WTC11 (cell line): ENCODE measurements around the gene TBC1D24. TPM values are rescaled to one million over a fixed set of nuclear protein-coding genes. Genes with fewer than 3 reads are reported as not detected.

Experiments
- ATAC-seq: fragments of 200-7000 bp; cut with Tn5 transposase; 2 replicates; pipeline ENCODE4 v1.10.0; 2021; ENCODE audit warnings: mild to moderate bottlenecking, moderate library complexity
- CTCF ChIA-PET: fragments of 300-600 bp; sonication (Branson Sonifier 250); formaldehyde crosslinking; loops from one replicate; lab custom pipeline; 2021; ENCODE audit warnings: antibody characterized with exemption; lab: Charles Lee
- POLR2A ChIA-PET: fragments of 350-600 bp; sonication (Branson Sonifier 250); formaldehyde crosslinking; loops from one replicate; lab custom pipeline; 2021; ENCODE audit warnings: antibody characterized with exemption; lab: Charles Lee
- DNase-seq: peaks from one replicate; pipeline ENCODE4 v3.0.0; 2021; ENCODE audit warnings: low spot score
- H3K27ac Mint-ChIP-seq: 2 replicates; pipeline ENCODE4 v1.8.0; 2021; ENCODE audit warnings: mixed read lengths
- H3K27me3 Mint-ChIP-seq: 2 replicates; pipeline ENCODE4 v1.8.0; 2021; ENCODE audit warnings: low read depth, mild to moderate bottlenecking, moderate library complexity, mixed read lengths
- H3K36me3 Mint-ChIP-seq: 2 replicates; pipeline ENCODE4 v1.8.0; 2021; ENCODE audit warnings: mixed read lengths
- H3K4me1 Mint-ChIP-seq: 2 replicates; pipeline ENCODE4 v1.8.0; 2022; ENCODE audit warnings: mixed read lengths
- H3K4me3 Mint-ChIP-seq: 2 replicates; pipeline ENCODE4 v1.8.0; 2021; ENCODE audit warnings: mild to moderate bottlenecking, moderate library complexity, mixed read lengths
- H3K9me3 Mint-ChIP-seq: 2 replicates; pipeline ENCODE4 v1.8.0; 2021; ENCODE audit warnings: mixed read lengths
- CREM ChIP-seq: sonication (generic); formaldehyde crosslinking; IDR thresholded peaks from 2 replicates; pipeline ENCODE4 v1.8.1; 2022; ENCODE audit warnings: mild to moderate bottlenecking, missing genetic modification reagents, moderate library complexity
- HMGA2 ChIP-seq: fragments of 250-450 bp; sonication (Bioruptor Pico); IDR thresholded peaks from 2 replicates; pipeline ENCODE4 v1.4.0; 2021; ENCODE audit warnings: mild to moderate bottlenecking, moderate library complexity
- HMGXB4 ChIP-seq: sonication (generic); formaldehyde crosslinking; IDR thresholded peaks from 2 replicates; pipeline ENCODE4 v1.8.1; 2023; ENCODE audit warnings: mild to moderate bottlenecking, moderate library complexity, missing genetic modification reagents
- NR1H2 ChIP-seq: sonication (generic); formaldehyde crosslinking; IDR thresholded peaks from 2 replicates; pipeline ENCODE4 v1.9.0; 2021; ENCODE audit warnings: mild to moderate bottlenecking, moderate library complexity, missing genetic modification reagents
- OVOL2 ChIP-seq: fragments of 250-450 bp; sonication (Bioruptor Pico); IDR thresholded peaks from 2 replicates; pipeline ENCODE4 v1.9.0; 2021; ENCODE audit warnings: mild to moderate bottlenecking, borderline replicate concordance
- TP53 ChIP-seq: sonication (generic); formaldehyde crosslinking; IDR thresholded peaks from 2 replicates; pipeline ENCODE4 v1.8.1; 2023; ENCODE audit warnings: mild to moderate bottlenecking, missing genetic modification reagents
- ZMAT4 ChIP-seq: fragments of 250-450 bp; sonication (Bioruptor Pico); IDR thresholded peaks from 2 replicates; pipeline ENCODE4 v1.9.0; 2021; ENCODE audit warnings: mild to moderate bottlenecking
- ZNF232 ChIP-seq: sonication (generic); formaldehyde crosslinking; IDR thresholded peaks from 2 replicates; pipeline ENCODE4 v1.8.0; 2022; ENCODE audit warnings: mild to moderate bottlenecking, missing genetic modification reagents
- ZNF396 ChIP-seq: fragments of 250-450 bp; sonication (Bioruptor Pico); IDR thresholded peaks from 2 replicates; pipeline ENCODE4 v1.8.0; 2021; ENCODE audit warnings: mild to moderate bottlenecking, moderate library complexity, borderline replicate concordance
- total RNA-seq: library from RNA; stranded (reverse); gene quantifications from 3 replicates; pipeline ENCODE4 v1.2.3, GENCODE V29; 2021
- TF ChIP-seq, protein P1 (sequence below): fragments of 250-450 bp; sonication (Bioruptor Pico); conservative IDR thresholded peaks from 2 replicates; pipeline ENCODE4 v1.9.0; 2021; ENCODE audit warnings: mild to moderate bottlenecking
- TF ChIP-seq, protein P2 (sequence below): sonication (generic); formaldehyde crosslinking; IDR thresholded peaks from 2 replicates; pipeline ENCODE4 v1.8.1; 2023; ENCODE audit warnings: mild to moderate bottlenecking, missing genetic modification reagents, borderline replicate concordance
- TF ChIP-seq, protein P3 (sequence below): sonication (generic); formaldehyde crosslinking; IDR thresholded peaks from 2 replicates; pipeline ENCODE4 v1.8.0; 2022; ENCODE audit warnings: mild to moderate bottlenecking, missing genetic modification reagents
- TF ChIP-seq, protein P4 (sequence below): sonication (generic); formaldehyde crosslinking; IDR thresholded peaks from 2 replicates; pipeline ENCODE4 v1.8.1; 2022; ENCODE audit warnings: low read depth, missing genetic modification reagents, borderline replicate concordance

The TBC1D24 gene
- total RNA-seq, 1 experiment from 2014 or later = 21.0 TPM

GRCh38 chr16:2487903-2488531, 13.1 kb downstream of the TBC1D24 start:
- no peak for DNase-seq

GRCh38 chr16:2489581-2489980, 14.7 kb downstream of the TBC1D24 start:
- H3K27ac Mint-ChIP-seq = peak overlapping the region; percentile 60; the same call in 1 of the 2 replicates
- DNase-seq = no peak
- H3K27me3 Mint-ChIP-seq = no peaks in the 10 kb centered on the region
- H3K9me3 Mint-ChIP-seq = no peaks in the 10 kb centered on the region
- no peak overlapping the region for H3K4me3 Mint-ChIP-seq
- ChIA-PET CTCF (interaction anchor here (2.1 kb wide), 1 partner anchor 12 kb away, joined by 12 read pairs; no protein-coding TSS in a partner anchor), POLR2A (no interaction called here)
- ATAC-seq = no peak
- H3K4me1 Mint-ChIP-seq = 0 out of 2 replicates have a peak, but pooled peaks cover 4% of the 10 kb centered on the region
- no peaks in the 10 kb centered on the region for H3K36me3 Mint-ChIP-seq
- TF ChIP-seq ZMAT4 (CRISPR knock-in tag) (no peak), TP53 (CRISPR knock-in tag) (no peak), HMGA2 (no peak), ZNF396 (CRISPR knock-in tag) (no peak)
- TF ChIP-seq, protein P1, sequence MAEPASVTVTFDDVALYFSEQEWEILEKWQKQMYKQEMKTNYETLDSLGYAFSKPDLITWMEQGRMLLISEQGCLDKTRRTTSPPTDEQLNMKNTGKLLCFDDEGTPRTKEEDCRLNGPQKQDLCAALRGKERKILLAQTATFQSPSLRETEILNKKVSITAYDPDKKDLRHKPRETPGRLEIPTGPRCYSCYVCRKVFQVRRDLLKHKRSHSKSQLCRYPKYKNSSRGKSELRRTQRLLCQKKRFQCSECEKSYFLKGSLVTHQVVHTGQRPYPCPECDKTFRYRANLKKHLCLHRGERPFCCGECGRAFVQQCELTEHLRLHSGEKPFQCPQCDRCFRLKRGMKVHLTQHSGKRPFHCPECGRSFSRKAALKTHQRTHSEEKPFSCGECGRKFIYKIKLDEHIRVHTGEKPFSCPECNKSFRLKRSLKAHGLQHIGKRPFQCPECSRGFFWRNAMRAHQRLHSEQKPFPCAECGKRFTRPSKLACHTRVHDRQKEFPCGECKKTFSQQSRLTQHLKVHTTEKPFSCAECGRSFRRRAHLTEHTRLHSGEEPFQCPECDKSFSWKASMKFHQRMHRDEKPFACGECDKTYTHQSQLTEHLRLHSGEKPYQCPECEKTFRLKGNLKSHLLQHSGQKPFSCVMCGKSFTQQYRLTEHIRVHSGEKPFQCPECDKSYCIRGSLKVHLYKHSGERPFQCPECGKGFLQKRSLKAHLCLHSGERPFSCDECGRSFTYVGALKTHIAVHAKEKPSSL (CRISPR knock-in tag) = no peak
- TF ChIP-seq, all 79 proteins: peak for 0

More at GRCh38 chr16:2487903-2488531, 13.1 kb downstream of the TBC1D24 start:
- H3K4me3 Mint-ChIP-seq = no peak overlapping the region
- H3K9me3 Mint-ChIP-seq = no peaks in the 10 kb centered on the region
- no peaks in the 10 kb centered on the region for H3K27me3 Mint-ChIP-seq
- CTCF ChIA-PET = interaction anchor here (0.6 to 2.1 kb wide), 3 partner anchors 13 to 262 kb away, joined by 3 to 12 read pairs (median 5); no protein-coding TSS in a partner anchor
- H3K27ac Mint-ChIP-seq = no peak overlapping the region
- 0 out of 2 replicates have a peak, but pooled peaks cover 4% of the 10 kb centered on the region for H3K4me1 Mint-ChIP-seq
- TF ChIP-seq ZNF232 (no peak), ZNF396 (CRISPR knock-in tag) (no peak), OVOL2 (CRISPR knock-in tag) (no peak), HMGXB4 (CRISPR knock-in tag) (no peak), CREM (CRISPR knock-in tag) (no peak), NR1H2 (CRISPR knock-in tag) (no peak)
- TF ChIP-seq, protein P2, sequence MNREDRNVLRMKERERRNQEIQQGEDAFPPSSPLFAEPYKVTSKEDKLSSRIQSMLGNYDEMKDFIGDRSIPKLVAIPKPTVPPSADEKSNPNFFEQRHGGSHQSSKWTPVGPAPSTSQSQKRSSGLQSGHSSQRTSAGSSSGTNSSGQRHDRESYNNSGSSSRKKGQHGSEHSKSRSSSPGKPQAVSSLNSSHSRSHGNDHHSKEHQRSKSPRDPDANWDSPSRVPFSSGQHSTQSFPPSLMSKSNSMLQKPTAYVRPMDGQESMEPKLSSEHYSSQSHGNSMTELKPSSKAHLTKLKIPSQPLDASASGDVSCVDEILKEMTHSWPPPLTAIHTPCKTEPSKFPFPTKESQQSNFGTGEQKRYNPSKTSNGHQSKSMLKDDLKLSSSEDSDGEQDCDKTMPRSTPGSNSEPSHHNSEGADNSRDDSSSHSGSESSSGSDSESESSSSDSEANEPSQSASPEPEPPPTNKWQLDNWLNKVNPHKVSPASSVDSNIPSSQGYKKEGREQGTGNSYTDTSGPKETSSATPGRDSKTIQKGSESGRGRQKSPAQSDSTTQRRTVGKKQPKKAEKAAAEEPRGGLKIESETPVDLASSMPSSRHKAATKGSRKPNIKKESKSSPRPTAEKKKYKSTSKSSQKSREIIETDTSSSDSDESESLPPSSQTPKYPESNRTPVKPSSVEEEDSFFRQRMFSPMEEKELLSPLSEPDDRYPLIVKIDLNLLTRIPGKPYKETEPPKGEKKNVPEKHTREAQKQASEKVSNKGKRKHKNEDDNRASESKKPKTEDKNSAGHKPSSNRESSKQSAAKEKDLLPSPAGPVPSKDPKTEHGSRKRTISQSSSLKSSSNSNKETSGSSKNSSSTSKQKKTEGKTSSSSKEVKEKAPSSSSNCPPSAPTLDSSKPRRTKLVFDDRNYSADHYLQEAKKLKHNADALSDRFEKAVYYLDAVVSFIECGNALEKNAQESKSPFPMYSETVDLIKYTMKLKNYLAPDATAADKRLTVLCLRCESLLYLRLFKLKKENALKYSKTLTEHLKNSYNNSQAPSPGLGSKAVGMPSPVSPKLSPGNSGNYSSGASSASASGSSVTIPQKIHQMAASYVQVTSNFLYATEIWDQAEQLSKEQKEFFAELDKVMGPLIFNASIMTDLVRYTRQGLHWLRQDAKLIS = no peak
- TF ChIP-seq, protein P3, sequence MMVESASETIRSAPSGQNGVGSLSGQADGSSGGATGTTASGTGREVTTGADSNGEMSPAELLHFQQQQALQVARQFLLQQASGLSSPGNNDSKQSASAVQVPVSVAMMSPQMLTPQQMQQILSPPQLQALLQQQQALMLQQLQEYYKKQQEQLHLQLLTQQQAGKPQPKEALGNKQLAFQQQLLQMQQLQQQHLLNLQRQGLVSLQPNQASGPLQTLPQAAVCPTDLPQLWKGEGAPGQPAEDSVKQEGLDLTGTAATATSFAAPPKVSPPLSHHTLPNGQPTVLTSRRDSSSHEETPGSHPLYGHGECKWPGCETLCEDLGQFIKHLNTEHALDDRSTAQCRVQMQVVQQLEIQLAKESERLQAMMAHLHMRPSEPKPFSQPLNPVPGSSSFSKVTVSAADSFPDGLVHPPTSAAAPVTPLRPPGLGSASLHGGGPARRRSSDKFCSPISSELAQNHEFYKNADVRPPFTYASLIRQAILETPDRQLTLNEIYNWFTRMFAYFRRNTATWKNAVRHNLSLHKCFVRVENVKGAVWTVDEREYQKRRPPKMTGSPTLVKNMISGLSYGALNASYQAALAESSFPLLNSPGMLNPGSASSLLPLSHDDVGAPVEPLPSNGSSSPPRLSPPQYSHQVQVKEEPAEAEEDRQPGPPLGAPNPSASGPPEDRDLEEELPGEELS = no peak
- TF ChIP-seq, protein P4, sequence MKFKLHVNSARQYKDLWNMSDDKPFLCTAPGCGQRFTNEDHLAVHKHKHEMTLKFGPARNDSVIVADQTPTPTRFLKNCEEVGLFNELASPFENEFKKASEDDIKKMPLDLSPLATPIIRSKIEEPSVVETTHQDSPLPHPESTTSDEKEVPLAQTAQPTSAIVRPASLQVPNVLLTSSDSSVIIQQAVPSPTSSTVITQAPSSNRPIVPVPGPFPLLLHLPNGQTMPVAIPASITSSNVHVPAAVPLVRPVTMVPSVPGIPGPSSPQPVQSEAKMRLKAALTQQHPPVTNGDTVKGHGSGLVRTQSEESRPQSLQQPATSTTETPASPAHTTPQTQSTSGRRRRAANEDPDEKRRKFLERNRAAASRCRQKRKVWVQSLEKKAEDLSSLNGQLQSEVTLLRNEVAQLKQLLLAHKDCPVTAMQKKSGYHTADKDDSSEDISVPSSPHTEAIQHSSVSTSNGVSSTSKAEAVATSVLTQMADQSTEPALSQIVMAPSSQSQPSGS (CRISPR knock-in tag) = no peak
- H3K36me3 Mint-ChIP-seq = no peaks in the 10 kb centered on the region
- ATAC-seq = no peak
- POLR2A ChIA-PET = no interaction called here
